HG03571 (cell line): ENCODE data around the gene EIF5.

Experiments
- ATAC-seq: cut with Tn5 transposase; IDR thresholded peaks from one replicate; pipeline ENCODE4 v1.9.1; 2021; ENCODE audit not compliant: unreplicated experiment

The EIF5 gene

DNA sequence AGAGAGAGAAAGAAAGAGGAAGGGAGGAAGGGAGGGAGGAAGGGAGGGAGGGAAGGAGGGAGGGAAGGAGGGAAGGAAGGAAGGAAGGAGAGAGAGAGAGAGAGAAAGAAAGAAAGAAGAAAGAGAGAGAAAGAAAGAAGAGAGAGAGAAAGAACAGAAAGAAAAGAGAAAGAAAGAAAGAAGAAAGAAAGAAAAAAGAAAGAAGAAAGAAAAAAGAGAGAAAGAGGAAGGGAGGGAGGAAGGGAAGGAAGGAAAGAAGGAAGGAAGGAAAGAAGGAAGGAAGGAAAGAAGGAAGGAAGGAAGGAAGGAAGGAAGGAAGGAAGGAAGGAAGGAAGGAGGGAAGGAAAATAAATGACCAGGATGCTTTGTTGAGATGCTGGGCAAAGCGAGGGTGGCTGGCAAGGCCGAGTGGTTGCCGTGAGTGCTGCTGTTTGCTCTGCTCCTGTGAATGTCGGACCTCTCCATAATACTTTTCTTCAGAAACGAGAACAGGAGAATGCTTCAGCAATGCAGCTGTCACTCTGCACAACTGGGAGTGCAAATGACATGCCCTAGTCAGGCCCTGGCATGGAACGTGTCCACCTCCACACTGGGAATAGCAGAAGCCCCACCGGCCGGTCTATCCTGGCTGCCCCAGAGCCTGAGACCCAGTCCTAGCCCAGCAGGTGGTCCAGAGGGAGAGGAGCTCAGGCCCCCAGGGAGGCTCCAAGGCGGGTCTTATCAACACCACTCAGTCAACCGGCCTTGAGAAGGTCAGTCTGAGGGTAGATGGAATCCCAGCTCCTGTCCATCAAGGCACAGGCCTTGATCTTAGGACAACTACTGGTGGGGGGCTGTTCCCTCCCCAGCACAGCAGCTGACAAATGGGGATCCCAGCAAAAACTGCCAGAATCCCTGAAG lies 25.1 kb upstream of the EIF5 start:
- no peak for ATAC-seq

DNA sequence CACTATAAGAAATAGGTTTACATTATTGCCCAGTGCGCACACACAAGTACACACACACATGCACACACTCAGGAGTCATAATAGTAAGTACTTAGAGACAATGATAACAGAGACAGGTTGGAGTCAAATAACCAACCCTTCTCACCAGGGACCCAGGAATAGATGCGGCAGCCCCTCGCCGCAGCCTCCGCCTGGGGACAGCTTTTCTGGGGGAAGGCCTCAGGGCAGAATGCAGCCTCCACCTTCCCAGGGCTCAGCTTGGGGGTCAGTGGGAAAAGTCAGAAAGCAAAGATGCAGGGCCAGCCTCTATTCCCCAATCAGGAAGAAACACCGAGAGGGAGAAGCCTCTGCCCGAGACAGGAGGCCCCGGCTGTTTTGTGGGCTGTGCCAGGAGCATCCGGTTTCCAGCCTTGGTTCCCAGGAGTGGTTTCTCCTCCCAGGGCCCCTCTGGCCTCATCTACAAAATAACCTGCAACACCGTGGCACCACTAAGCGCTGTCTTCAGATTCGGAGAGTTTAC lies 23.4 kb upstream of the EIF5 start:
- no peak for ATAC-seq

DNA sequence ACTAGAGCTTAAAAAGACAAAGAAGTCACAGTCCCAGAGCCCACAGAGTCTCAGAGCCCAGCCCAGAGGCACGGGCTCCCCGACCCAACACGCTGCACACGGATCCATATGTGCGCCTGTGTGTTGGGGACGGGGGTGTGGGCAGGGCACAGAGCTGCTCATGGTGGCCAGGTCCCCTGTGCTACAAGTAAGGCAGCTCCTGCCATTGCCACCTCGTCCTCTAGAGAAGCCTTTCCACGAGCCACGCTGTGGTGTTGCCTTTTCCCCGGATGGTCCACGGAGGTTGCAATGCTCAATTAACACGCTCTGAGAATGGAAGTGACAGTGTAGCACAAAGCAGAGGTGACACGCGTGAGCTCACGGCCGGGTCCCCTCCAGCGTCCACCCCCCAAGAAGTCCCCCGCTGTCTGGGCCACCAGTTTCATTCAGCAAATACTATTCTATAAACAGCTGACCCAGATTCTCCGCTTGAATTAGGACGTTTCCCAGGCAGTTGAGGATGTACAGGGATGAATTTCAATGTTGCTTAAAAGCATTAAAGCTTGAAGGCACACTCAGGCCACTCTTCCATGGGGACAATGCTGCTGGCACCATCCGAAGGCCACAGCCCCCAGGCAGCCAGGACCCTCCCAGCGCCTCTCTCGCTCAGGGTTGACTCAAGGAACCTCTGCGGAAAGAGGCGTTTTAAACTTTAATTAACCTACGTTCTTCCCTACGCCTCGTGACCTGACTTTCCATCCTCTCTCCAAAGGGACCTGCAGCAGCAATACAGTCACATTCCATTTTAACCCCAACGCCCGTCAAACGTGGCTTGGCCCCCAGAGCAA lies 22.7 kb upstream of the EIF5 start:
- ATAC-seq = no peak

DNA sequence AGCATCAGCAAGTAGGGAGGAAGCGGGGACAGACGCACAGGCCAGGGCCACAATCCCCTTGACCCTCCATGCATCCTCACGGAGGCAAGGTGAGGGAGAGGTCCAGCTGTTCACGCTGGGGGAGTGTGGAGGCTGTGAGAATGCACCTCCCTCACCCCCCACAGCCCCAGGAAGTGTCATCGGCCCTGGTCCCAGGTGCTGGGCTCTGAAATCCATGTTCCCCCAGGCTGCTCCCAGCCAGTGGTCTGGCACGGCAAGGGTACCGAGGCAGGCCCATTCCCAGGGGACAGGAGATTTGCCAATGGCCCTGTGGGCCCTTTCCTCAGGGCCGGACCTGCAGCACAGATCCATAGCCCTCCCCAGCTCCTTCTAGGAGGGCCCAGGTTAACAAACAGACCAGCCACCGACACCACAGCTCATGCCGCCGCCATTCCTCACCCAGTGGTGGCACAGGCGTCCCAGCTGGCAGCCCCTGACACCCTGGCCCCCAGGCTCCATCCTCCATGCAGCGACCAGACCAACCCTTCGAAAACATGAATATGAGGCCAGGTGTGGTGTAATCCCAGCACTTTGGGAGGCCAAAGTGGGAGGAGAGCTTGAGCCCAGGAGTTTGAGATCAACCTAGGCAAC lies 21.9 kb upstream of the EIF5 start:
- ATAC-seq = no peak

DNA sequence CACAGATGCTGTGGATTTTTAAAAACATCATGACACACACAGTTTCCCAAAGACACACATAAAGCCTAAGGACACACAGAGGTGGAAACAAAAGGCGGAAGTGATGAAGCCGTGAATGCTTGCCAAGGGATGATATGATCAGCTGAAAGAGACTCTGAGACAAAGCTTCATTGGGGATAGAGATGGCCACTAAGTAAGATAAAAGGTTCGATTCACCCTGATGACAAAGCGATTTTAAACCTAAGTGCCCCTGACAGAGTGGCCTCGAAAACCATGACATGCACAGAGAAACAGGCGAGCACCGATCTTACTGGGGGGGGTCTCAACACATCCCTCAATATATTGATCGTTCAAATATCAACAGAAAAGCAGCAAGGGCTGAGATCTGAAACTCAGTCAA lies 20.3 kb upstream of the EIF5 start:
- ATAC-seq = no peak

DNA sequence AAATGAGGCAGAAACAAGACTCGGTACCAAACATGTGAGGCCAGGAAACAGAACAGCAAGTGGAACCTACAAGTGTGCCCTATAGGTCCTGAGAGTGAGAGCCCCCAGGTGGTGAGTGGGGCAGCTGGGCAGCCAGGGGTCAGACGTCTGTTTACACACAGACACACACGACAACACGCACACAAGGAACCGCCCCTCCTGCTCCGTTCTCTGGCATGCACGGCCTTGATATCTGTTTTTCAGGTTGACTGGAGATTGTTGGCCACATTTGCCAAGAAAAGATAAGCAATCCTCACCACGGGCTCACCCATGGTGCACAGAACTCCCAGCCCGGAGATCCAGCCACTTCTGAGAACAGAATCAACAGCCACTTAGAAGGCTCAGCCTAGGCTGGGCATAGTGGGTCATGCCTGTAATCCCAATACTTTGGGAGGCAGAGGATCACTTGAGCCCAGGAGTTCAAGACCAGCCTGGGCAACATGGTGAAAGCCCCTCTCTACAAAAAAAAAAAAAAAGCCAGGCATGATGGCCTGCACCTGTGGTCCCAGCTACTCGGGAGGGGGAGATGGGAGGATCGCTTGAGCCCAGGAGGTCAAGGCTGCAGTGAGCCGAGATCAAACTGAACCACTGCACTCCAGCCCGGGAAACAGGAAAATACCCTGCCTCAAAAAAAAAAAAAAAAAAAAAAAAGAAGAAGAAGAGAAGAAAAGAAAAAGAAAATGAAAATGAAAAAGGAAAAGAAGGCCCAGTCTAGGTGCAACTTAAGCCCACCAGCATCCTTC lies 19.4 kb upstream of the EIF5 start:
- no peak for ATAC-seq

DNA sequence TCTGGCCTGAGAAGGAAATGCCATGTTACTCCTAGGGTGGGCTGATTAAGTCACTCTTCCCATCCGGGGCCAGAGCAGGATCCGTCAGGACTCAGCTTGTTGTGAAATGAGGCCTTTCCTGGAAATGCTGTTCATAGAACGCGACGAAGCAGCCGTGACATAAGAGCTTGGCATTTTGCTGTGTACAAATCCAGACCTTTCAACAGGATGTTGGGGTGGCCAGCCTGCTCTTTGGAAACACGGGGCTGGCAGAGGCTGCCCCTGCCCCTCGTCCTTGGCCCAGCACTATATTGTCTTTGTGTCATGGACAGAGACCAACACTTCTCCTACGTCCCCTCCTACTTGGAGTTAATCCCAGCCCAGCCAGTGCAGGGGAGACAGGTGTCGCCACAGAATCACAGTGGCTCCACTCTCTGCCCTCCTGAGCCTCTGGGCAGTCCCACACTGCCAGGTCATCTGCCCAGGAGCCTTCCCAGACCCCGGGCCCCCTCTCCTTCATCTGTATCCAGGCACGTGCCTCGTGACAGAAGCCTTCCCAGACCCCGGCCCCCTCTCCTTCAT lies 18.6 kb upstream of the EIF5 start:
- no peak for ATAC-seq

DNA sequence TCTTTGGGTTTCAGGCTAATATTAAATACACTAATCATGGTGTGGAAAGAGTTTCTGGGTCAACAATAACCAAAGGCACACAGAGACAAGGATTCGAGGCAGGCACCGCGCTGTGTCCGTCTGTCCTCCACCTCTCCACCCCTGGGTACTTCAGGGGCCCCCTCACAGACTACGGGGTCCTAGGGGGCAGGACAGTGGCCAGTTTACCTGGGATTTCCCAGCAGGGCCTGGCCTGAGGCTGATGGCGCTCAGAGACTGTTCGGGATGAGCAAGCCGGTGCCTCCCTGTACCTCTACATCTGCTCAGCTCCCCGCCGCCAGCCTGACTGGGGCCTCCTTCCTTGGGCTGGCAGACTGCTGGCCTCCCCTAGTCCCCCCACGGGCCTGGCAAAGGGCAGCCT lies 18.1 kb upstream of the EIF5 start:
- no peak for ATAC-seq

DNA sequence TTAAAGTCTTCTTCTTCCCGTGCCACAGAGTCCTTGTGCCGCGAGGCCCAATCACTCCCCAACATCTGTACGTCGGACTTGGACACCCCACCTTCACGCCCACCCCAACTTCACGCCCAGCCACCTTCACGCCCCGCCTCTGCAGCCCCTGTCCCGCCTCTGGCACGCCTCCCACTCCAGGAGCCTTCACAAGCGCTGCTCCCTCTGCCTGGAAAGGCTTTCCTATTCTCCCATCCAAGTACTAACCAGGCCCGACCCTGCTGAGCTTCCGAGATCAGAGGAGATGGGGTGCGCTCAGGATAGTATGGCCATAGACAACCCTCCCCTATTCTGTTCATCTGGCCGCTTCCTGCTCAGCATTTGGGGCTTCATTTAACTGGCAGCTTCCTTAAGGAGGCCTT lies 17.3 kb upstream of the EIF5 start:
- no peak for ATAC-seq

DNA sequence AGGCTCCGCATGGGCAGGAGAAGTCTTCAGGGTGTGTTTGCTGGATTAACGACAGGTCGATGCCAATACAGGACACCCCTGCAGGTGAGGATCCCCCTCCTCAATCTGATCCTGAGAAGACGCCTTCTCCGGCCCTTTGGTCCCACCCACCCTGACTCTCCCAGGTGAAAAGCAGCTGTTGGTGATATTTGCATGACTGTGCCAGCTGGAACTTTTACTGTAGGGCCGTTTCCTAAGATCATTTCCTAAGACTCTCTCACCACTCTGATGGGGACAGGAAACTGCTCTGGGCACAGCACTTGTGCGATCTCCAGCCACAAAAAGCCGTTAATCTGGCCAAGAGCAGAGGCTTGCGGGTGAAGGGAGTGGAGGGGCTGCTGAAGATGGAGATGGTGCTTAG lies 16.8 kb upstream of the EIF5 start:
- ATAC-seq = no peak

DNA sequence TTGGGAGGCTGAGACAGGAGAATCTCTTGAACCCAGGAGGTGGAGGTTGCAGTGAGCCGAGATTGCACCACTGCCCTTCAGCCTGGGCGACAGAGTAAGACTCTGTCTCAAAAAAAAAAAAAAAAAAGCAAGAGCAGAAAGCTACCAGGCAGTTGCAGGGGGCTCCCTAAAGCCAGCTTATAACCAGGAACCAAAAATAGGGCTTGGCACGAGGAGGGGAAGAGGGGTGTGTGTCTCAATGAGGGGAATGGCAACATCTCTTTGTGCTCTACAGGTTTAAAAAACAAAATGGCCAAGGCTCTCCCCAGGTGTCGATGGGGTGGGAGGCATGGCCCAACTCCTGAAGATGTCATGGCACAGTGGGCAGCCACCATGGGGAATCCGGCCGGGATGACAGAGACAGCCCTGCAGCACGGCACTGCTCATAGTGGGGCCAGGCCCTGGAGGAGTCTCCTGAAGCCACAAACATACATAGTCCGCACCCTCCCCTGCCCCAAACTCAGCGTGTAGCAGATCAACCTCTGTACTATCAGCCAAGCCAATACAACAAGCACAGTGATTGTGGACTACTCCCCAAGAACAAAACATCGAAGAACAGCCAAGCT lies 16.0 kb upstream of the EIF5 start:
- no peak for ATAC-seq

DNA sequence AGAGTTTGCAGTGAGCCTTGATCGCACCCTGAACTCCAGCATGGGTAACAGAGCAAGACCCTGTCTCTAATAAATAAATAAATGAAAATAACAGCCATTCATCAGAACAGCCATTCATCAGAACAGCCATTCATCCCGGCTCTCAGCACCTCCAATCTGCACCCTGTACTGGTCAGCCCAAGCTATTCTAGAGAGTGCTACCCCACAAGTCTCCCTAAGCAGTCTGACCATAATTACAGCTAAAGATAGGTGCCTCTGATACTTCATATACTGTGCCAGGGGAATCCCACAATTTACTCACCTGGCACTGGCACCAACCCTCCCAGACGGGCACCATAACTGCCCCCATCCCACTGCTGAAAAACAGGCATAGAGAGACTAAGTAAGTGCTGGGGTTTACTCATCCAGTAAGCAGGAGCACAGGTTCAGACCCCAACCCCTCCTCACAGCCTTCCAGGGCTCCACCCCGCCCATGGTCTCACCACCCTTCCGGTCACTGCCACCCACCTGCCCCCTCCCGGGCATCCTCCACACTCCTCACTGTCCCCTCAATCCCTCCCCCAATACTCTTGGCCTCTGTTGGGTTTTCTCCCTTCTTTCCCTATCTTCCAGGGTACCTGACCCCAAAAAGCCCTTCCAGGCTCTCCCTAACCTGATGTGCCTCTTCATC lies 15.2 kb upstream of the EIF5 start:
- no peak for ATAC-seq

DNA sequence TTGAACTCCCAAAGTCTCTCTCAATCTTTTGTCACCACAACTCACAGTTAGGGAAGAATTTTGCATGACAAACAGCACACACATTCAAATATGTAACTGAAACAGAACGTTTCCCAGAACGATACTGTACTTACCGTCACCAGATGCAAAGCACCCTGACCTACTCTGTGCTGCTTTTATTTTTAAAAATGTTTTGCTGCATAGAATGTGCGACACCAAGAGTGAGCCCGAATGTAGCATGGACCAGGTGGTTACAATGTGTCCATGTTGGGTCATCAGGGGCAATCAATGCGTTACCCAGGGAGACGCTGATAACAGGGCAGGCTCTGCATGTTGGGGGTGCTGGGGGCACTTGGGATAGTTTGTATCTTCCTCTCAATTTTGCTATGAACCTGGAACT lies 14.6 kb upstream of the EIF5 start:
- no peak for ATAC-seq

DNA sequence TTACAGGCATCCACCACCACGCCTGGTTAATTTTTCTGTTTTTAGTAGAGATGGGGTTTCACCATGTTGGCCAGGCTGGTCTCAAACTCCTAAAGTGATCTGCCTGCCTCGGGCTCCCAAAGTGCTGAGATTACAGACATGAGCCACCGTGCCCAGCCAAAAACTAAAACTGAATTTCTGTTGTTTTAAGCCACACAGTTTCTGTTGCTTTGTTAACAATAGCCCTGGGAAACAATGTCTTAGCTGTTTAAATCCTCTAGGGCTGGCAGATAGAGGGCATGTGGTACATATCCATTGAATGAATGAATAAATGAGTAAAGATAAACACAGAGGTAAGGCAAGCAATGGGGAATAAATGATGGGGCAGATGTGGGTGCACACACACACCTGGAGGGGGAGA lies 8.0 kb upstream of the EIF5 start:
- no peak for ATAC-seq

DNA sequence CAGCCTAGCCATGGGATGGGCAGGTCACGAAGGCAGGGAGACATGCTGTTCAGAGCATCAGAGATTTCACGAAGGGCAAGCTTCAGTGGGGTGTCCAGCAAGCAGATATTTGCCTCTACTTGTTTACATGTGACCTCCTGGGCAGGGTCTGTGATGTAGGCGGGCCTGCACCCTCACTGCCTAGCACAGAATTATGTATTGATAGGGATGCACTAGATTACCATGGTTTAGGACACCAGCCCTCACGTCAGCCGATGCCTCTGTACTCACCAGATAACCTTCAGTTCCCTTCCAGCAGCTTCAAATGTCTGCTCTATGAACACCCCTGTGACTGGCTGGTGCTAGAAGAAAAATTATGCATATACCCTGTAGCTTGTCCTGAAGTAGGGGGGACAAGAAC lies 5.1 kb upstream of the EIF5 start:
- ATAC-seq = no peak

DNA sequence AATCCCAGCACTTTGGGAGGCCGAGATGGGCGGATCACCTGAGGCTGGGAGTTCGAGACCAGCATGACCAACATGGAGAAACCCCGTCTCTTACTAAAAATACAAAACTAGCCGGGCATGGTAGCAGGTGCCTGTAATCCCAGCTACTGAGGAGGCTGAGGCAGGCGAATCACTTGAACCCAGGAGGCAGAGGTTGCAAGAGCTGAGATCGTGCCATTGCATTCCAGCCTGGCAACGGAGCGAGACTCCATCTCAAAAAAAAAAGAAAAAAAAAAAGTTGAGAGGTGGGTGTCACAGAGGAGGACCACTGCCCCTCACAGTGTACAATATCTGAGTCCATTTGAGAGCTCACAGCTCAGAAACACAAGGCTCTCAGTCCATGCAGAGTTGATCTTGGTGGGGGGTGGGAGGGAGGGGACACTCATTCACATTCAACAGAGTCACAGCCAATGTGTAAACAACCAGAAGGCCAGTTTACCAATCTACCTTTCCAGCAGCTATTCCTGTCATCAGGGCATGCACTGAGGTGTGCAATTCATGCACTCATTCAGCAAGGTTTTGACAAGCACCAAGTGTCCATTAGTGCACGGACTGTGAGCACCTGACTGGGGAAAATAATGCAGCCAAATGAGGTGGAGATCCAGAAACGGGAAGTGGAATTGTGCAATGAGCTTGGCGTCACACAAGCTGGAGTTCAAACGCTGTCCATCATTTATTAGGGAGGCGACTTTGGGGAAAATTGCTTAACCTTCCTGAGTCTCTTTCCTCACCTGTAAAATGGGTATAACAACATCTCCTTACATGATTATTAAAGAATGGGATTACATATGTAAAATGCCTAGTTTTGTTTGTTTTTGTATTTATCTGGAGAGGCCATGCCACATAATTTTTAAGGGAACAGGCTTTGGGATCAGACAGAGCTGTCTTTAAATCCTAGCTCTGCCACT lies 4.4 kb upstream of the EIF5 start:
- ATAC-seq = no peak

DNA sequence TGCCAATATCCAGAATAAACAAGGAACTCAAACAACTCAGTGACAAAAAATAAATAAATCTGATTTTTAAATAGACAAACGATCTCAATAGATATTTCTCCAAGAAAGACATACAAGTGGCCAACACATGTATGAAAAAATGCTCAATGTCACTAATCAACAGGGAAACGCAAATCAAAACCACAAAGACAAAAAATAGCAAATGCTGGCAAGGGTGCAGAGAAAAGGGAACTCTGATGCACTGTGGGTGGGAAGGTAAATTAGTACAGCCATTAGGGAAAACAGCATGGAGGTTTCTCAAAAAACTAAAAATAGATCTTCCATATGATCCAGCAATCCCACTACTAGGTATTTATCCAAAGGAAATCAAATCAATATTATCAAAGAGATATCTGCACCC lies 3.5 kb upstream of the EIF5 start:
- ATAC-seq = no peak

DNA sequence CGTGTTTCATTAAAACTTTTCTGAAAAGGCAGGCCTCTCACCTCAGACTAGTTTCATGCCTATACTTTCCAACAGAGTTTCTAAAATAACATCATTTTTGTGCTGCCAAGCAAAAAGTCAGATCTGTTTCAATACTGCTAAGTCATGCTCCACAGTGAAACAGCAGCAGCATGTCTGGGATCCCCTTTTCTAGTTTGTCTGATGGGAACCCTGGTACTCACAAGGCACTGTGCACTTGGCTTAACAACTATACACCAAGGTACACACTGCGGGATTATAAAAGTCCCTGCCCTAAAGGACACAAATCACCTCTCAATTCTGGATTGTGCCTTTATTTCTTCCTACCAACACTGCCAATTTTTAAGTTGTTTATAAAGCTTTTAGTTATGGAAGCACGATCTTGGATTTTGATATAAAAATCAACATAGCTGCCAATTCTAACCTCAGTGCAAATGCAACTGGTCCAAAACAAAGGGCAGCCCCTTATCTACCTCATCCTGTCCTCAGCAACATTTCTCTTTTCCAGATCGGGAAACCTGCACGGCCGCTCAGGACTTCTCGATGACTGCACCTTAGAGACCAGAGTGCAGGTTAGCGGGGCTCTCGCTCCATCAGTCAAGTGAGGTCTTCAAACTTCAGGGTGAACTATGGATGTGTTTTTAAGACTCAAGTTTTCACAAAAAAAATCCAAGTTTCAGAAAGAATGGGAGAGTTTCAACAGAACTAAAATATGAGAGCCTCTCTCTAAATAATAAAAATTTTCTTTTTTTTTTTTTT lies 1.7 kb upstream of the EIF5 start:
- ATAC-seq = no peak
